CD8-positive, alpha-beta memory T cell (primary cell): ENCODE data around the gene TAF7. TPM values are rescaled to one million over a fixed set of nuclear protein-coding genes. Genes with fewer than 3 reads are reported as not detected.
"Not testable (repeated sequence)": the region's sequence is repeated elsewhere in the genome, so short reads cannot be mapped to it uniquely, and the experiment has no call there.

Experiments
- CTCF ChIA-PET: fragments of 350-600 bp; sonication (Branson Sonifier 250); formaldehyde crosslinking; loops from one replicate; lab custom pipeline; 2021; ENCODE audit warnings: antibody characterized with exemption; lab: Charles Lee
- POLR2A ChIA-PET: fragments of 350-600 bp; sonication (Branson Sonifier 250); formaldehyde crosslinking; loops from one replicate; lab custom pipeline; 2021; ENCODE audit warnings: antibody characterized with exemption; lab: Charles Lee
- DNase-seq, 5 donors: peaks; one replicate each; pipeline versions ENCODE4 v3.0.0 to v3.0.0-alpha.2; 2020 to 2022; ENCODE audit warnings: mixed read lengths in 1 of 5
- H3K27ac ChIP-seq: one replicate; pipeline ENCODE4 v1.7.0; 2013; ENCODE audit warnings: low read depth, mild to moderate bottlenecking, low read length, moderate library complexity
- H3K27me3 ChIP-seq: 2 replicates; pipeline ENCODE4 v1.7.0; 2013; ENCODE audit warnings: low read length, mild to moderate bottlenecking; ENCODE audit not compliant: insufficient read depth, poor library complexity, severe bottlenecking
- H3K36me3 ChIP-seq: 2 replicates; pipeline ENCODE4 v1.7.0; 2013; ENCODE audit warnings: mild to moderate bottlenecking, low read length, moderate library complexity; ENCODE audit not compliant: insufficient read depth
- H3K4me1 ChIP-seq: 2 replicates; pipeline ENCODE4 v1.7.0; 2013; ENCODE audit warnings: mild to moderate bottlenecking, low read length, moderate library complexity; ENCODE audit not compliant: insufficient read depth
- H3K4me3 ChIP-seq: 2 replicates; pipeline ENCODE4 v1.7.0; 2013; ENCODE audit warnings: mild to moderate bottlenecking, low read length
- H3K9me3 ChIP-seq: 2 replicates; pipeline ENCODE4 v1.7.0; 2013; ENCODE audit warnings: mild to moderate bottlenecking, low read length
- H3K27ac Mint-ChIP-seq, 8 donors: one replicate each; pipeline ENCODE4 v1.8.0; 2020 to 2021; ENCODE audit warnings: mixed read lengths in 8 of 8, mild to moderate bottlenecking in 6 of 8, inconsistent platforms in 3 of 8, moderate library complexity in 3 of 8
- H3K27me3 Mint-ChIP-seq, 2 donors: one replicate each; pipeline ENCODE4 v1.8.0; 2020 to 2021; ENCODE audit warnings: mixed read lengths in 2 of 2, mild to moderate bottlenecking in 1 of 2, moderate library complexity in 1 of 2
- H3K36me3 Mint-ChIP-seq, 3 donors: one replicate each; pipeline ENCODE4 v1.8.0; 2020 to 2021; ENCODE audit warnings: mixed read lengths in 3 of 3, inconsistent platforms in 1 of 3, mild to moderate bottlenecking in 1 of 3
- H3K4me1 Mint-ChIP-seq, 3 donors: one replicate each; pipeline ENCODE4 v1.8.0; 2020 to 2021; ENCODE audit warnings: mixed read lengths in 3 of 3, inconsistent platforms in 1 of 3, mild to moderate bottlenecking in 1 of 3
- H3K4me3 Mint-ChIP-seq, 7 donors: one replicate each; pipeline ENCODE4 v1.8.0; 2020 to 2021; ENCODE audit warnings: mixed read lengths in 7 of 7, mild to moderate bottlenecking in 6 of 7, moderate library complexity in 4 of 7, inconsistent platforms in 2 of 7
- H3K9me3 Mint-ChIP-seq, 5 donors: one replicate each; pipeline ENCODE4 v1.8.0; 2020 to 2022; ENCODE audit warnings: mixed read lengths in 5 of 5, mild to moderate bottlenecking in 3 of 5, moderate library complexity in 2 of 5, inconsistent platforms in 1 of 5
- polyA plus RNA-seq: library from polyadenylated mRNA; unstranded; fragments of 300-500 nt; fragmentation: Illumina TruSeq; gene quantifications from one replicate; pipeline ENCODE4 v1.2.3, GENCODE V29; 2021
- total RNA-seq, 2 experiments: library from RNA; stranded (reverse); gene quantifications; one replicate each; pipeline ENCODE4 v1.2.3, GENCODE V29; 2021

TAF7 gene
- total and polyA plus RNA-seq, 3 experiments from 2014 or later, result 70.9 to 196 (median 72.2) TPM

GRCh38 chr5:141356950-141357349 is 36.4 kb upstream of the TAF7 start:
- H3K27ac ChIP-seq, result no peak overlapping the region
- H3K27me3 ChIP-seq, result peaks cover 15% of the 10 kb centered on the region
- no peak overlapping the region for H3K4me3 ChIP-seq
- Mint-ChIP-seq H3K36me3 (peaks cover 4 to 22% (median 6%) of the 10 kb centered on the region in 3 donors), H3K27me3 (peaks cover 55 to 76% of the 10 kb centered on the region in 2 donors), H3K4me1 (peaks cover 0 to 10% (median 2%) of the 10 kb centered on the region in 3 donors), H3K4me3 (no peak overlapping the region), H3K9me3 (peaks cover under 1 to 54% (median 36%) of the 10 kb centered on the region in 5 donors), H3K27ac (no peak overlapping the region)
- ChIA-PET POLR2A (no interaction called here), CTCF (no interaction called here)
- no peak for DNase-seq
- H3K9me3 ChIP-seq, result no peaks in the 10 kb centered on the region
- no peaks in the 10 kb centered on the region for H3K36me3 ChIP-seq
- no peaks in the 10 kb centered on the region for H3K4me1 ChIP-seq

DNA sequence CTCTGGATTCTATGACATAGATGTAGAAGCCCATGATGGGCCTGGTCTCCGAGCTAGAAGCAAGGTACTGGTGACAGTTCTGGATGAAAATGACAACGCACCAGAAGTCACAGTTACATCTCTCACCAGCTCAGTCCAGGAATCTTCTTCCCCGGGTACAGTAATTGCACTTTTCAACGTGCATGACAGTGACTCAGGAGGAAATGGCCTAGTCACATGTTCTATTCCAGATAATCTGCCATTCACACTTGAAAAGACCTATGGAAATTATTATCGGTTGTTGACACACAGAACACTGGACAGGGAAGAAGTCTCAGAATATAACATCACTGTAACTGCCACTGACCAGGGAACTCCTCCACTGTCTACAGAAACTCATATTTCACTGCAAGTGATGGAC is 35.5 kb upstream of the TAF7 start:
- no peaks in the 10 kb centered on the region for H3K4me1 ChIP-seq
- no peaks in the 10 kb centered on the region for H3K36me3 ChIP-seq
- no peak overlapping the region for H3K4me3 ChIP-seq
- H3K27ac ChIP-seq, result no peak overlapping the region
- POLR2A ChIA-PET, result no interaction called here
- no peaks in the 10 kb centered on the region for H3K9me3 ChIP-seq
- Mint-ChIP-seq H3K9me3 (peaks cover 0 to 55% (median 34%) of the 10 kb centered on the region in 5 donors), H3K4me1 (peaks cover 0 to 10% (median 2%) of the 10 kb centered on the region in 3 donors), H3K36me3 (peaks cover 4 to 19% (median 6%) of the 10 kb centered on the region in 3 donors), H3K27me3 (peaks cover 53 to 76% of the 10 kb centered on the region in 2 donors), H3K4me3 (peak overlapping the region in 3 of 7 donors; percentile 2 to 30 (median 4)), H3K27ac (no peak overlapping the region)
- DNase-seq, result no peak
- CTCF ChIA-PET, result interaction anchor here (1.6 kb wide), 1 partner anchor 19 kb away, joined by 4 read pairs; no protein-coding TSS in a partner anchor
- peaks cover 18% of the 10 kb centered on the region for H3K27me3 ChIP-seq

DNA sequence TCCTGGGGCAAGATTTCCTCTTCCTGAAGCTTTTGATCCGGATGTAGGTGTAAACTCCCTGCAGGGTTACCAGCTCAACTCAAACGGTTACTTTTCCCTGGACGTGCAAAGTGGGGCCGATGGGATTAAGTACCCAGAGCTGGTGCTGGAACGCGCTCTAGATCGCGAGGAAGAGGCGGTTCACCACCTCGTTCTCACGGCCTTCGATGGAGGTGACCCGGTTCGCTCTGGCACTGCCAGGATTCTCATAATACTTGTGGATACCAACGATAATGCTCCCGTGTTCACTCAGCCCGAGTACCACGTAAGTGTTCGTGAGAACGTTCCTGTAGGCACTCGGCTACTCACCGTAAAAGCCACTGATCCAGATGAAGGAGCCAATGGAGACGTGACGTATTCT is 35.1 kb upstream of the TAF7 start:
- Mint-ChIP-seq H3K27me3 (peaks cover 56 to 76% of the 10 kb centered on the region in 2 donors), H3K4me3 (no peak overlapping the region), H3K27ac (no peak overlapping the region), H3K36me3 (peaks cover 3 to 16% (median 4%) of the 10 kb centered on the region in 3 donors), H3K4me1 (peaks cover 0 to 8% (median 2%) of the 10 kb centered on the region in 3 donors), H3K9me3 (peaks cover 0 to 55% (median 29%) of the 10 kb centered on the region in 5 donors)
- Histone ChIP-seq H3K36me3 (no peaks in the 10 kb centered on the region), H3K27me3 (peaks cover 23% of the 10 kb centered on the region), H3K27ac (no peak overlapping the region), H3K4me1 (no peaks in the 10 kb centered on the region), H3K9me3 (no peaks in the 10 kb centered on the region), H3K4me3 (no peak overlapping the region)
- POLR2A ChIA-PET, result no interaction called here
- no peak for DNase-seq
- CTCF ChIA-PET, result interaction anchor here (1.6 kb wide), 1 partner anchor 19 kb away, joined by 4 read pairs; no protein-coding TSS in a partner anchor

- Histone ChIP-seq H3K27ac (no peak within 1 kb of the TSS), H3K27me3 (peaks cover 24% of the 10 kb centered on the region), H3K4me1 (no peaks in the 10 kb centered on the region), H3K4me3 (no peak within 1 kb of the TSS), H3K36me3 (no peaks in the 10 kb centered on the region), H3K9me3 (no peaks in the 10 kb centered on the region)
- H3K27ac Mint-ChIP-seq, result no peak within 1 kb of the TSS
- ChIA-PET CTCF (interaction anchor here (1.0 to 1.6 kb wide), 2 partner anchors 9 to 20 kb away, joined by 3 to 4 read pairs; partner anchors contain the start of gene PCDHGA5), POLR2A (no interaction called here)
- H3K4me3 Mint-ChIP-seq, result peak within 1 kb of the TSS in 4 of 7 donors; percentile 6 to 45 (median 42)
- peaks cover 2 to 16% (median 5%) of the 10 kb centered on the region in 3 donors for H3K36me3 Mint-ChIP-seq
- H3K27me3 Mint-ChIP-seq, result peaks cover 56 to 76% of the 10 kb centered on the region in 2 donors
- peaks cover 0 to 55% (median 33%) of the 10 kb centered on the region in 5 donors for H3K9me3 Mint-ChIP-seq
- peaks cover 0 to 2% (median 2%) of the 10 kb centered on the region in 3 donors for H3K4me1 Mint-ChIP-seq
- DNase-seq, result no peak
These were observed 34.4 kb upstream of the TAF7 start, which contains the start of gene PCDHGA4 for GRCh38 chr5:141354900-141355469. TSS of gene PCDHGA4 (plus strand) at chr5:141355021. CDS start at chr5:141355108, 87 bp downstream.

- no peak overlapping the region for H3K27ac Mint-ChIP-seq
- CTCF ChIA-PET, result no interaction called here
- peaks cover 2 to 11% (median 3%) of the 10 kb centered on the region in 3 donors for H3K36me3 Mint-ChIP-seq
These were observed 31.0 kb upstream of the TAF7 start for GRCh38 chr5:141351591-141351990.

DNA sequence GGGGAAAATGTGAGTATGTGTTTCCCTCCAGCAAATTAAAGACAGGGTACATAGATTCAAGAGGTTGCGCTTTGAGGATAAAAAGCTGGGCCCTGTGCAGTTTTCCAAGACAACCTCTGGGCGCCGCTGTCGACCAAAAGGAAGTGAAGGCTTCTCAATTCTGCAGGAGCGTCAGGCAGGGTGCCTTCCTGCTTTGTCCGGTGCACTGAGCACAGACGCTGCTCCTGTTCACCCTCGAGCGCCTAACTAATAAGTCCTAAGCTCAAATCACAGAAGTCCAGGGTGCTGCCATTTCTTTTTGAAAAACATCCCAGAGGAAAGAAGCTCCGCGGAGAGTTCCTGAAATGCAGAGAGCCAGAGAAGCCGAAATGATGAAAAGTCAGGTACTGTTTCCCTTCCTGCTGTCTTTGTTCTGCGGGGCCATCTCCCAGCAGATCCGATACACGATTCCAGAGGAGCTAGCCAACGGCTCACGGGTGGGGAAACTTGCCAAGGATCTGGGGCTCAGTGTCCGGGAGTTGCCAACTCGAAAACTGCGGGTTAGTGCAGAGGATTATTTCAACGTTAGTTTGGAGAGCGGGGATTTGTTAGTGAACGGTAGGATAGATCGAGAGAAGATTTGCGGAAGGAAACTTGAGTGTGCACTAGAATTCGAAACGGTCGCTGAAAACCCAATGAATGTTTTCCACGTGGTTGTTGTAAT is 29.5 kb upstream of the TAF7 start, which contains the start of gene PCDHGB1:
PCDHGB1 (plus strand) TSS at position 183 of the 703 bp plus-strand sequence; CDS start at position 345, 162 bp downstream.
- Mint-ChIP-seq H3K9me3 (peaks cover 4 to 53% (median 30%) of the 10 kb centered on the region in 5 donors), H3K4me1 (no peaks in the 10 kb centered on the region), H3K4me3 (peak within 1 kb of the TSS in 6 of 7 donors; percentile 40 to 67 (median 50)), H3K27ac (peak within 1 kb of the TSS in 1 of 8 donors; percentile 24), H3K36me3 (peaks cover 2 to 11% (median 5%) of the 10 kb centered on the region in 3 donors), H3K27me3 (peaks cover 48 to 76% of the 10 kb centered on the region in 2 donors)
- H3K36me3 ChIP-seq, result no peaks in the 10 kb centered on the region
- peak in 1 of 5 donors; percentile 16 for DNase-seq
- H3K4me1 ChIP-seq, result no peaks in the 10 kb centered on the region
- peaks cover 2% of the 10 kb centered on the region for H3K9me3 ChIP-seq
- ChIA-PET CTCF (interaction anchor here (0.9 to 1.5 kb wide), 2 partner anchors 30 to 214 kb away, joined by 3 to 6 read pairs; partner anchors contain the start of gene TAF7), POLR2A (no interaction called here)
- H3K27ac ChIP-seq, result no peak within 1 kb of the TSS
- no peak within 1 kb of the TSS for H3K4me3 ChIP-seq
- peaks cover 24% of the 10 kb centered on the region for H3K27me3 ChIP-seq

More at GRCh38 chr5:141351591-141351990, 31.0 kb upstream of the TAF7 start:
- Histone ChIP-seq H3K27me3 (peaks cover 24% of the 10 kb centered on the region), H3K27ac (no peak overlapping the region), H3K9me3 (no peaks in the 10 kb centered on the region), H3K4me1 (no peaks in the 10 kb centered on the region), H3K36me3 (no peaks in the 10 kb centered on the region), H3K4me3 (no peak overlapping the region)
- H3K4me1 Mint-ChIP-seq, result no peaks in the 10 kb centered on the region
- no peak overlapping the region for H3K4me3 Mint-ChIP-seq
- peaks cover 0 to 57% (median 29%) of the 10 kb centered on the region in 5 donors for H3K9me3 Mint-ChIP-seq
- POLR2A ChIA-PET, result no interaction called here
- no peak for DNase-seq
- peaks cover 56 to 80% of the 10 kb centered on the region in 2 donors for H3K27me3 Mint-ChIP-seq

DNA sequence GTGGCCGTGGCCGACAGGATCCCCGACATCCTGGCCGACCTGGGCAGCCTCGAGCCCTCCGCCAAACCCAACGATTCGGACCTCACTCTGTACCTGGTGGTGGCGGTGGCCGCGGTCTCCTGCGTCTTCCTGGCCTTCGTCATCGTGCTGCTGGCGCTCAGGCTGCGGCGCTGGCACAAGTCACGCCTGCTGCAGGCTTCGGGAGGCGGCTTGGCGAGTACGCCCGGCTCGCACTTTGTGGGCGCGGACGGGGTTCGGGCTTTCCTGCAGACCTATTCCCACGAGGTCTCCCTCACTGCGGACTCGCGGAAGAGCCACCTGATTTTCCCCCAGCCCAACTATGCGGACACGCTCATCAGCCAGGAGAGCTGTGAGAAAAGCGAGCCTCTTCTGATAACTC is 25.4 kb upstream of the TAF7 start:
- H3K36me3 Mint-ChIP-seq, H3K9me3 ChIP-seq, H3K4me3 ChIP-seq, H3K27ac Mint-ChIP-seq, H3K36me3 ChIP-seq, CTCF ChIA-PET, H3K4me1 Mint-ChIP-seq, H3K4me1 ChIP-seq, H3K4me3 Mint-ChIP-seq, H3K27ac ChIP-seq, POLR2A ChIA-PET, DNase-seq: not testable (repeated sequence)
- peaks cover 12% of the 10 kb centered on the region for H3K27me3 ChIP-seq
- Mint-ChIP-seq H3K27me3 (peaks cover 61 to 81% of the 10 kb centered on the region in 2 donors), H3K9me3 (peaks cover 10 to 71% (median 48%) of the 10 kb centered on the region in 5 donors)
